Activated naive CD4-positive, alpha-beta T cell treated with anti-CD3 and anti-CD28 coated beads, Interleukin-2, amount 50 U/mL, for 72 hours (primary cell): ENCODE measurements around the gene ST8SIA2. TPM values are rescaled to one million over a fixed set of nuclear protein-coding genes. Genes with fewer than 3 reads are reported as not detected.
A peak's percentile ranks its signal among the peaks of the same experiment; 100 is the strongest.

Experiments
- ATAC-seq, 2 donors: fragments of 150-1000 bp; cut with Tn5 transposase; 2 replicates each; pipeline ENCODE4 v1.10.0; 2021; ENCODE audit warnings: mild to moderate bottlenecking in 2 of 2, moderate library complexity in 2 of 2
- DNase-seq, 2 donors: peaks; one replicate each; pipeline ENCODE4 v3.0.0; 2021 to 2022; ENCODE audit warnings: low spot score in 2 of 2
- H3K27ac Mint-ChIP-seq, 2 donors: one replicate each; pipeline ENCODE4 v1.8.0; 2022; ENCODE audit warnings: mild to moderate bottlenecking in 2 of 2, mixed read lengths in 2 of 2
- H3K36me3 Mint-ChIP-seq, 2 donors: one replicate each; pipeline ENCODE4 v1.8.0; 2022; ENCODE audit warnings: mixed read lengths in 2 of 2
- H3K9me3 Mint-ChIP-seq, 2 donors: one replicate each; pipeline ENCODE4 v1.8.0; 2022; ENCODE audit warnings: mixed read lengths in 2 of 2
- total RNA-seq, 2 donors: library from RNA; stranded (reverse); gene quantifications; one replicate each; pipeline ENCODE4 v1.2.3, GENCODE V29; 2022

The ST8SIA2 gene
- total RNA-seq = not detected

- no peak within 1 kb of the TSS for H3K27ac Mint-ChIP-seq
- DNase-seq (no peak), ATAC-seq (peak in 1 of 2 donors; percentile 43)
- H3K36me3 Mint-ChIP-seq = peaks cover 0 to 5% of the 10 kb centered on the region in 2 donors
- no peaks in the 10 kb centered on the region for H3K9me3 Mint-ChIP-seq
These were observed at the start of gene ST8SIA2 for GRCh38 chr15:92393071-92393979. Gene ST8SIA2, plus strand, starts transcription at chr15:92393881. Its CDS starts 184 bp downstream, at chr15:92394065.

- no peaks in the 10 kb centered on the region for H3K36me3 Mint-ChIP-seq
- DNase-seq = no peak
- H3K27ac Mint-ChIP-seq = no peak overlapping the region
- ATAC-seq = no peak
- no peaks in the 10 kb centered on the region for H3K9me3 Mint-ChIP-seq
These were observed 49.6 kb upstream of the ST8SIA2 start for GRCh38 chr15:92343924-92344643.

DNA sequence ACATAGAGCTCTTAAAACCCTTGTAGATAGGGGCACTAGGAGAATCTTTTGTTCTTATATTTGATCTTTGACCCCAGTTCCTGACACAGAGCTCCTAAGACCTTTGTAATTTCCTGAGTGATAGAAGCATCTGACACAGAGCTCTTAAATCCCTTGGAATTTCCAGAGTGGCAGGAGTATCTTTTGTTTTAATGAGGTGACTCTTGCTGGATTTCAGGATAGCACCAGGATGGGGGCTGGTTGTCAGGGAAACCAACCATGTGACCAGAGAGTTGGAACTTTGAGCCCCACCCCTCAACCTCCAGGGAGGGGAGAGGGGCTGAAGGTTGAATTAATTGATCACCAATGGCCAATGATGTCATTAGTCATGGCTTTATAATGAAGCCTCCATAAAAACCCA is 47.6 kb upstream of the ST8SIA2 start:
- DNase-seq = no peak
- Mint-ChIP-seq H3K36me3 (no peaks in the 10 kb centered on the region), H3K9me3 (no peaks in the 10 kb centered on the region), H3K27ac (no peak overlapping the region)
- no peak for ATAC-seq

- H3K9me3 Mint-ChIP-seq = no peaks in the 10 kb centered on the region
- ATAC-seq (no peak), DNase-seq (no peak)
- H3K27ac Mint-ChIP-seq = no peak overlapping the region
- H3K36me3 Mint-ChIP-seq = no peaks in the 10 kb centered on the region
These were observed 38.4 kb upstream of the ST8SIA2 start for GRCh38 chr15:92355307-92355706.

- DNase-seq = no peak
- ATAC-seq = no peak
- no peaks in the 10 kb centered on the region for H3K9me3 Mint-ChIP-seq
- no peak overlapping the region for H3K27ac Mint-ChIP-seq
- no peaks in the 10 kb centered on the region for H3K36me3 Mint-ChIP-seq
These were observed 32.2 kb upstream of the ST8SIA2 start for GRCh38 chr15:92361321-92362000.

DNA sequence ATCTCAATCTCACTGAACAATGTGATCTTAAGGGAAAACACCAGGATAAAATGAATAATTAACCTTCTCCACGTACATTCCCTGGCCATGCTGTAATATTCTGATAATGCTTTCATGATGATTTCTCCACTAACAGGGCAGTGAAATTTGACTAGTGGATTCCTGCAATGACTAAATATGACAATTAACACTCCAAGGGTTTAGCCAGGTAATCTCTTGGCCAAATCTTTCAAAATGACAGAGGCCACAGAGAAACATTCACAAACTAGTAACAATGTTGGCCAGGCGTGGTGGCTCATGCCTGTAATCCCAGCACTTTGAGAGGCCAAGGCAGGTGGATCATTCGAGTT is 31.7 kb upstream of the ST8SIA2 start:
- DNase-seq = no peak
- ATAC-seq = no peak
- H3K36me3 Mint-ChIP-seq = no peaks in the 10 kb centered on the region
- no peak overlapping the region for H3K27ac Mint-ChIP-seq
- no peaks in the 10 kb centered on the region for H3K9me3 Mint-ChIP-seq

GRCh38 chr15:92365084-92365483 is 28.6 kb upstream of the ST8SIA2 start:
- DNase-seq (no peak), ATAC-seq (no peak)
- no peaks in the 10 kb centered on the region for H3K9me3 Mint-ChIP-seq
- H3K27ac Mint-ChIP-seq = no peak overlapping the region
- no peaks in the 10 kb centered on the region for H3K36me3 Mint-ChIP-seq

DNA sequence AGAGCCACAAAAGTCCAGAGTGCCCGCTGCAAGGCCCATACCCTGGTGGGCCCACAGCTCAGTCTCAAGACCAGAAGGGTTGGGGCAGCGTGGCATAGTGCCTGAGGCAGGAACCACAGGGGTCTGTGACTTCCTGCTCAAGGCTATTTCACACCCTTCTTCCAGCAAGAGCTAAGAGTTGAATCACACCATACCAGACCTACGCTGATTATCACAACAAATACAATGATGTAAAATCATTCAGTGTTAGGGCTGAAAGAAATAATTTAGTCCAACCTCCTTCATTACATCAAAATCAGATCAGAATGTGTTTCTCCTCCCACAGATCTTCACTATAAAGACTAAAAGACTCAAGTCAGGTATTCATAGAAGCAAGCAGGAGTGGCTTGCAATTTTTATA is 27.8 kb upstream of the ST8SIA2 start:
- H3K36me3 Mint-ChIP-seq = no peaks in the 10 kb centered on the region
- ATAC-seq (no peak), DNase-seq (no peak)
- H3K9me3 Mint-ChIP-seq = no peaks in the 10 kb centered on the region
- H3K27ac Mint-ChIP-seq = no peak overlapping the region

GRCh38 chr15:92366381-92366780 is 27.3 kb upstream of the ST8SIA2 start:
- H3K9me3 Mint-ChIP-seq = no peaks in the 10 kb centered on the region
- no peaks in the 10 kb centered on the region for H3K36me3 Mint-ChIP-seq
- no peak overlapping the region for H3K27ac Mint-ChIP-seq
- ATAC-seq (no peak), DNase-seq (no peak)

DNA sequence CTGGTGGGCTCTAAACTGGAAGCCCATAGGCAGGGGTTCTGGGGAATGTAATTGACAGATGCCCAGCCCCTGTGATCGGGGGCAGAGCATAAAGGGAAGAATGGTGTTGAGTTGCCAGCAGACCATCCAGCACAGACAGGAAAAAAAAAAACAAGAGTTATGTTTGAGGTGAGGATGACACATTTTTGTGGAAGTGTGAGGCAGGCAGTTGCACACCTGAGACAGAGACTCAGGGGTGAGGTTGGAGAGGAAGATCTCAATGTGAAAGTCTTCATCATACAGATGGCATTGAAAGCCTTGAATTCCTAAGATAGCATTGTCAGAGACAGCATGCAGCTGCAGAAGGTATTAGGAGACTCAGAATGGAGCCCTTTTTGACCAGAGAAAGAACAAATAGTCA is 18.6 kb upstream of the ST8SIA2 start:
- Mint-ChIP-seq H3K9me3 (peaks cover 0 to under 1% of the 10 kb centered on the region in 2 donors), H3K27ac (no peak overlapping the region)
- DNase-seq = no peak

DNA sequence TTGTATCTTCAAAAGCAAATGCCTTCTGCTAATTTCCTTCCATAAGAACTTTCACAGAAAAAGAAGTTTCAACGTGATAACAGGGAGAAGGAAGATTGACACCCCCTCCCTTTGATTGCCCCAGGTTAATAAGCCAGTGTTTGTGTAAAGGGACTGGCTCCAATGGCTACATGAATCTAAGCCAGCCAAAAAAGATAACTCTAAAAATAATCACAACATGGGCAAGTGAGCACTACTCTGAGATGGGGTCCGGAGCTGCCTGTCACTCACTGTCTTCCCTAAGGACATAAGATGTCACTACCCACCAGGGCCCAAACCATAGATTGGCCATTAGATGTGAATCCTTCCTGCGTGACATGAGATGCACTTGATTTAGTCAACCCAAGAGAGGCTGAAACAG is 17.6 kb upstream of the ST8SIA2 start:
- ATAC-seq (no peak), DNase-seq (no peak)
- no peaks in the 10 kb centered on the region for H3K36me3 Mint-ChIP-seq
- no peak overlapping the region for H3K27ac Mint-ChIP-seq
- peaks cover 0 to 5% of the 10 kb centered on the region in 2 donors for H3K9me3 Mint-ChIP-seq

More for the DNA sequence above, 18.6 kb upstream of the ST8SIA2 start:
- H3K36me3 Mint-ChIP-seq = no peaks in the 10 kb centered on the region
- no peak for ATAC-seq

- ATAC-seq (no peak), DNase-seq (no peak)
- H3K27ac Mint-ChIP-seq = no peak overlapping the region
- H3K9me3 Mint-ChIP-seq = peaks cover 0 to 5% of the 10 kb centered on the region in 2 donors
- H3K36me3 Mint-ChIP-seq = no peaks in the 10 kb centered on the region
These were observed 16.4 kb upstream of the ST8SIA2 start for GRCh38 chr15:92377083-92377789.

- H3K36me3 Mint-ChIP-seq = no peaks in the 10 kb centered on the region
- ATAC-seq = no peak
These were observed 10.0 kb upstream of the ST8SIA2 start for GRCh38 chr15:92383519-92384324.

GRCh38 chr15:92384381-92384780 is 9.3 kb upstream of the ST8SIA2 start:
- no peak overlapping the region for H3K27ac Mint-ChIP-seq
- no peak for ATAC-seq
- H3K36me3 Mint-ChIP-seq = no peaks in the 10 kb centered on the region
- H3K9me3 Mint-ChIP-seq = peaks cover 0 to 5% of the 10 kb centered on the region in 2 donors
- DNase-seq = no peak

More at GRCh38 chr15:92383519-92384324, 10.0 kb upstream of the ST8SIA2 start:
- Mint-ChIP-seq H3K9me3 (peaks cover 0 to 5% of the 10 kb centered on the region in 2 donors), H3K27ac (no peak overlapping the region)
- peak in 1 of 2 donors; percentile 34 for DNase-seq

- H3K27ac Mint-ChIP-seq = no peak overlapping the region
- no peaks in the 10 kb centered on the region for H3K36me3 Mint-ChIP-seq
- peaks cover 0 to 4% of the 10 kb centered on the region in 2 donors for H3K9me3 Mint-ChIP-seq
- no peak for ATAC-seq
- DNase-seq = no peak
These were observed 8.6 kb upstream of the ST8SIA2 start for GRCh38 chr15:92385096-92385495.

DNA sequence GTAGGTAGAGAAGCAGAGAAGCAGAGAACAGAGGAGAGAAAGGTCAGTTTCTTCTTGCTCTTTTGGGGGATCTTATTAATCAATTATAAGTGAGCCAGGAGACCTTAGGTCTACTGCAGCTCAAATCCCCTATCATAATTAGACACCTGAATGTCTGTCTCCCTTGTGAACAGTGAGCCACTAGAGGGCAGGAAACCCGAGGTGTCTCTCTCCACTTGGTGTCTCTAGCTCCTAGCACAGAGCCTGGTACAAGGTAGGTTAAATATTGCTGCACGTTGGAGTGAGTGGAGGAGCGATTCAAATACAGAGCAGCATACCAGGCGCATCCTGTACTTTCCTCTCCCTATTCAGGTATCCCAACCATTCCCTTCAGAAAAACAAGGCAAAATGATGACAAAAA is 2.0 kb upstream of the ST8SIA2 start:
- DNase-seq (peak in 1 of 2 donors; percentile 22), ATAC-seq (peak in 1 of 2 donors; percentile 79)
- no peak overlapping the region for H3K27ac Mint-ChIP-seq
- peaks cover 0 to 5% of the 10 kb centered on the region in 2 donors for H3K36me3 Mint-ChIP-seq
- no peaks in the 10 kb centered on the region for H3K9me3 Mint-ChIP-seq
